ENCODE data around the gene PABPN1L. TPM values are rescaled to one million over a fixed set of nuclear protein-coding genes. Genes with fewer than 3 reads are reported as not detected.
A peak's percentile ranks its signal among the peaks of the same experiment; 100 is the strongest.

The PABPN1L gene
- polyA plus RNA-seq, 6 donors from 2014 or later: not detected

- Mint-ChIP-seq H3K27me3 (peaks cover 0 to 20% (median 3%) of the 10 kb centered on the region in 3 donors), H3K4me3 (no peak overlapping the region), H3K36me3 (no peaks in the 10 kb centered on the region), H3K4me1 (peaks cover 3 to 5% (median 5%) of the 10 kb centered on the region in 3 donors), H3K9me3 (no peaks in the 10 kb centered on the region), H3K27ac (no peak overlapping the region)
- ATAC-seq (ENCODE audit: low read depth in 2 of 2): no peak
- DNase-seq: no peak
Observed at GRCh38 chr16:88865742-88866141, 718 bp downstream of the PABPN1L start.

- Mint-ChIP-seq H3K27ac (no peak overlapping the region), H3K9me3 (no peaks in the 10 kb centered on the region), H3K36me3 (no peaks in the 10 kb centered on the region), H3K4me3 (no peak overlapping the region), H3K27me3 (peaks cover 0 to 16% (median 0%) of the 10 kb centered on the region in 3 donors), H3K4me1 (peaks cover 0 to under 1% (median under 1%) of the 10 kb centered on the region in 3 donors)
- ATAC-seq (ENCODE audit: low read depth in 2 of 2): no peak
- no peak for DNase-seq
Observed at GRCh38 chr16:88865310-88865709, 1.1 kb downstream of the PABPN1L start.

GRCh38 chr16:88864521-88864920 is 1.9 kb downstream of the PABPN1L start:
- no peaks in the 10 kb centered on the region for H3K36me3 Mint-ChIP-seq
- no peaks in the 10 kb centered on the region for H3K9me3 Mint-ChIP-seq
- ATAC-seq (ENCODE audit: low read depth in 2 of 2) (no peak), DNase-seq (no peak)
- H3K27me3 Mint-ChIP-seq: peaks cover 0 to 9% (median 0%) of the 10 kb centered on the region in 3 donors
- no peak overlapping the region for H3K4me3 Mint-ChIP-seq
- no peak overlapping the region for H3K27ac Mint-ChIP-seq
- no peaks in the 10 kb centered on the region for H3K4me1 Mint-ChIP-seq

- no peak for DNase-seq
- H3K27me3 Mint-ChIP-seq: peaks cover 0 to 5% (median 0%) of the 10 kb centered on the region in 3 donors
- H3K36me3 Mint-ChIP-seq: no peaks in the 10 kb centered on the region
- no peak overlapping the region for H3K27ac Mint-ChIP-seq
- H3K4me3 Mint-ChIP-seq: no peak overlapping the region
- H3K9me3 Mint-ChIP-seq: no peaks in the 10 kb centered on the region
- no peaks in the 10 kb centered on the region for H3K4me1 Mint-ChIP-seq
- no peak for ATAC-seq (ENCODE audit: low read depth in 2 of 2)
Observed at GRCh38 chr16:88864099-88864498, 2.4 kb downstream of the PABPN1L start.

- Mint-ChIP-seq H3K4me3 (no peak overlapping the region), H3K27me3 (peaks cover 0 to 3% (median 0%) of the 10 kb centered on the region in 3 donors), H3K4me1 (peaks cover 2 to 4% (median 4%) of the 10 kb centered on the region in 3 donors), H3K27ac (no peak overlapping the region), H3K9me3 (no peaks in the 10 kb centered on the region), H3K36me3 (no peaks in the 10 kb centered on the region)
- ATAC-seq (ENCODE audit: low read depth in 2 of 2) (no peak), DNase-seq (no peak)
Observed at GRCh38 chr16:88863426-88863825, 3.0 kb downstream of the PABPN1L start.

- Mint-ChIP-seq H3K9me3 (no peaks in the 10 kb centered on the region), H3K36me3 (no peaks in the 10 kb centered on the region), H3K27ac (no peak overlapping the region), H3K4me3 (no peak overlapping the region), H3K27me3 (no peaks in the 10 kb centered on the region), H3K4me1 (peaks cover 7 to 9% (median 8%) of the 10 kb centered on the region in 3 donors)
- ATAC-seq (ENCODE audit: low read depth in 2 of 2) (no peak), DNase-seq (no peak)
Observed at GRCh38 chr16:88862968-88863367, 3.5 kb downstream of the PABPN1L start.

GRCh38 chr16:88861359-88861758 is 5.1 kb downstream of the PABPN1L start:
- Mint-ChIP-seq H3K36me3 (no peaks in the 10 kb centered on the region), H3K4me1 (peaks cover 12 to 15% (median 14%) of the 10 kb centered on the region in 3 donors), H3K27me3 (no peaks in the 10 kb centered on the region), H3K4me3 (peak overlapping the region in 1 of 8 donors; percentile 70), H3K9me3 (no peaks in the 10 kb centered on the region), H3K27ac (no peak overlapping the region)
- ATAC-seq (ENCODE audit: low read depth in 2 of 2) (no peak), DNase-seq (no peak)

GRCh38 chr16:88859381-88860091 is 6.9 kb downstream of the PABPN1L start:
- no peaks in the 10 kb centered on the region for H3K36me3 Mint-ChIP-seq
- no peak for ATAC-seq (ENCODE audit: low read depth in 2 of 2)
- H3K9me3 Mint-ChIP-seq: no peaks in the 10 kb centered on the region
- H3K4me3 Mint-ChIP-seq: peak overlapping the region in 3 of 8 donors; percentile 54 to 76 (median 61)
- H3K27ac Mint-ChIP-seq: no peak overlapping the region
- DNase-seq: no peak
- no peaks in the 10 kb centered on the region for H3K27me3 Mint-ChIP-seq
- peaks cover 20 to 30% (median 25%) of the 10 kb centered on the region in 3 donors for H3K4me1 Mint-ChIP-seq

- peak; percentile 64 for DNase-seq
- Mint-ChIP-seq H3K9me3 (no peaks in the 10 kb centered on the region), H3K27ac (peak overlapping the region; percentile 91 to 99 (median 96)), H3K27me3 (no peaks in the 10 kb centered on the region), H3K4me3 (peak overlapping the region; percentile 95 to 100 (median 97)), H3K4me1 (peaks cover 20 to 33% (median 27%) of the 10 kb centered on the region in 3 donors), H3K36me3 (no peaks in the 10 kb centered on the region)
- ATAC-seq (ENCODE audit: low read depth in 2 of 2): peak; percentile 49 to 53
Observed at GRCh38 chr16:88857728-88858339, 8.6 kb downstream of the PABPN1L start.

- Mint-ChIP-seq H3K9me3 (no peaks in the 10 kb centered on the region), H3K4me3 (peak within 1 kb of the TSS; percentile 95 to 100 (median 97)), H3K4me1 (peaks cover 20 to 39% (median 34%) of the 10 kb centered on the region in 3 donors), H3K36me3 (no peaks in the 10 kb centered on the region), H3K27ac (peak within 1 kb of the TSS; percentile 93 to 99 (median 96)), H3K27me3 (no peaks in the 10 kb centered on the region)
- peak; percentile 72 to 78 for ATAC-seq (ENCODE audit: low read depth in 2 of 2)
- DNase-seq: peak; percentile 98
Observed at GRCh38 chr16:88856828-88857727, 9.4 kb downstream of the PABPN1L start, which contains the start of the genes GALNS and TRAPPC2L. Gene GALNS, minus strand, starts transcription at chr16:88856947. Its CDS starts 70 bp downstream, at chr16:88856877. Gene TRAPPC2L, plus strand, starts transcription at chr16:88857127. Its CDS starts 24 bp downstream, at chr16:88857151.

GRCh38 chr16:88856122-88856827 is 10.2 kb downstream of the PABPN1L start:
- peak overlapping the region; percentile 91 to 100 (median 96) for H3K4me3 Mint-ChIP-seq
- peak overlapping the region in 5 of 6 donors; percentile 36 to 95 (median 93) for H3K27ac Mint-ChIP-seq
- peaks cover 20 to 40% (median 37%) of the 10 kb centered on the region in 3 donors for H3K4me1 Mint-ChIP-seq
- ATAC-seq (ENCODE audit: low read depth in 2 of 2) (peak; percentile 19 to 35), DNase-seq (peak; percentile 19)
- H3K27me3 Mint-ChIP-seq: no peaks in the 10 kb centered on the region
- no peaks in the 10 kb centered on the region for H3K9me3 Mint-ChIP-seq
- no peaks in the 10 kb centered on the region for H3K36me3 Mint-ChIP-seq

- ATAC-seq (ENCODE audit: low read depth in 2 of 2): no peak
- Mint-ChIP-seq H3K36me3 (no peaks in the 10 kb centered on the region), H3K4me1 (peaks cover 20 to 40% (median 37%) of the 10 kb centered on the region in 3 donors), H3K4me3 (peak overlapping the region; percentile 61 to 95 (median 88)), H3K27me3 (no peaks in the 10 kb centered on the region), H3K27ac (peak overlapping the region; percentile 36 to 95 (median 76)), H3K9me3 (no peaks in the 10 kb centered on the region)
- no peak for DNase-seq
Observed at GRCh38 chr16:88855736-88856121, 10.7 kb downstream of the PABPN1L start.
